ENCODE data around the gene PHLDA2.

DNA sequence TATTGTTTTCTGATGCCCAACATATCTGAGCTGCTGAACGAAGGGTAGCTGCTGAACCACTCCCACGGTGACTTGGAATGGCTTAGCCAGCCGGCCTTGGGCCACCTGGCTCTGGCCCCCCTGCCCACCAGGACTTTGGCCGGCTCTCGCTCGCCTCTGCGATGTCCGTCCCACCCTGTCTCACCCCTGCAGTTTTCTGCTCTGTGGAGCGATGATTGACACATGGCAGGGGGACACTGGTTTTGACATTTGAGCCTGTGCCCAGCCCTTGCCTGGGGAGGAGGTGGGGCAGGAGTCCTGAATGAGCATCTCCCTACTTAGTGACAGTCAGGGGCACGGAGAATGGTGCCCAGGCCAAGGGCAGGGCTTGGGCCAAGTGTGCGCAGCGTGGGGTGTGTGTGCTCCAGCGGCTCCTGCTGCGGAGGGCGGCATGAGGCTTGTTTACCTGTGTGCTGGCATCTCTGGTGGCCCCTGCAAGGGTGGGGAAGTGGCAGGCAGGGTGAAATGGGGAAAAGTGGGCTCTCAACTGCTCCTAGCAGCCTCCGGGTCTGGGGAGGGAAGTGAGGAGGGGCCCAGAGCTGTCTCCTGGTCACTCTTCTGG is 27.9 kb downstream of the PHLDA2 start:
- TF ChIP-seq, protein P1, sequence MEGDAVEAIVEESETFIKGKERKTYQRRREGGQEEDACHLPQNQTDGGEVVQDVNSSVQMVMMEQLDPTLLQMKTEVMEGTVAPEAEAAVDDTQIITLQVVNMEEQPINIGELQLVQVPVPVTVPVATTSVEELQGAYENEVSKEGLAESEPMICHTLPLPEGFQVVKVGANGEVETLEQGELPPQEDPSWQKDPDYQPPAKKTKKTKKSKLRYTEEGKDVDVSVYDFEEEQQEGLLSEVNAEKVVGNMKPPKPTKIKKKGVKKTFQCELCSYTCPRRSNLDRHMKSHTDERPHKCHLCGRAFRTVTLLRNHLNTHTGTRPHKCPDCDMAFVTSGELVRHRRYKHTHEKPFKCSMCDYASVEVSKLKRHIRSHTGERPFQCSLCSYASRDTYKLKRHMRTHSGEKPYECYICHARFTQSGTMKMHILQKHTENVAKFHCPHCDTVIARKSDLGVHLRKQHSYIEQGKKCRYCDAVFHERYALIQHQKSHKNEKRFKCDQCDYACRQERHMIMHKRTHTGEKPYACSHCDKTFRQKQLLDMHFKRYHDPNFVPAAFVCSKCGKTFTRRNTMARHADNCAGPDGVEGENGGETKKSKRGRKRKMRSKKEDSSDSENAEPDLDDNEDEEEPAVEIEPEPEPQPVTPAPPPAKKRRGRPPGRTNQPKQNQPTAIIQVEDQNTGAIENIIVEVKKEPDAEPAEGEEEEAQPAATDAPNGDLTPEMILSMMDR (IDR thresholded peaks at IDR 0.05), result no peak
- TF ChIP-seq RAD21 (IDR thresholded peaks at IDR 0.05; ENCODE audit: low read length), result no peak
- no peak for TF ChIP-seq POLR2AphosphoS5 (IDR thresholded peaks at IDR 0.05; ENCODE audit: low read depth, low read length)
- no peak for TF ChIP-seq FOXM1 (IDR thresholded peaks at IDR 0.05; ENCODE audit: low read depth)
- TF ChIP-seq RFX5 (IDR thresholded peaks at IDR 0.05; ENCODE audit: low read length), result no peak
- TF ChIP-seq EP300 (IDR thresholded peaks at IDR 0.05; ENCODE audit: borderline replicate concordance in 1 of 2, low read depth in 1 of 2, low read length in 1 of 2), result no peak
- TF ChIP-seq YY1 (IDR thresholded peaks at IDR 0.05; ENCODE audit: low read depth), result no peak
- TF ChIP-seq, protein P2, sequence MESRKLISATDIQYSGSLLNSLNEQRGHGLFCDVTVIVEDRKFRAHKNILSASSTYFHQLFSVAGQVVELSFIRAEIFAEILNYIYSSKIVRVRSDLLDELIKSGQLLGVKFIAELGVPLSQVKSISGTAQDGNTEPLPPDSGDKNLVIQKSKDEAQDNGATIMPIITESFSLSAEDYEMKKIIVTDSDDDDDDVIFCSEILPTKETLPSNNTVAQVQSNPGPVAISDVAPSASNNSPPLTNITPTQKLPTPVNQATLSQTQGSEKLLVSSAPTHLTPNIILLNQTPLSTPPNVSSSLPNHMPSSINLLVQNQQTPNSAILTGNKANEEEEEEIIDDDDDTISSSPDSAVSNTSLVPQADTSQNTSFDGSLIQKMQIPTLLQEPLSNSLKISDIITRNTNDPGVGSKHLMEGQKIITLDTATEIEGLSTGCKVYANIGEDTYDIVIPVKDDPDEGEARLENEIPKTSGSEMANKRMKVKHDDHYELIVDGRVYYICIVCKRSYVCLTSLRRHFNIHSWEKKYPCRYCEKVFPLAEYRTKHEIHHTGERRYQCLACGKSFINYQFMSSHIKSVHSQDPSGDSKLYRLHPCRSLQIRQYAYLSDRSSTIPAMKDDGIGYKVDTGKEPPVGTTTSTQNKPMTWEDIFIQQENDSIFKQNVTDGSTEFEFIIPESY (IDR thresholded peaks at IDR 0.05; ENCODE audit: borderline replicate concordance, low read depth), result no peak
- no peak for TF ChIP-seq EZH2phosphoT487 (IDR thresholded peaks at IDR 0.05; ENCODE audit: borderline replicate concordance, low read depth)
- TF ChIP-seq GABPA (IDR thresholded peaks at IDR 0.05; ENCODE audit: low read depth), result no peak
- TF ChIP-seq, protein P3, sequence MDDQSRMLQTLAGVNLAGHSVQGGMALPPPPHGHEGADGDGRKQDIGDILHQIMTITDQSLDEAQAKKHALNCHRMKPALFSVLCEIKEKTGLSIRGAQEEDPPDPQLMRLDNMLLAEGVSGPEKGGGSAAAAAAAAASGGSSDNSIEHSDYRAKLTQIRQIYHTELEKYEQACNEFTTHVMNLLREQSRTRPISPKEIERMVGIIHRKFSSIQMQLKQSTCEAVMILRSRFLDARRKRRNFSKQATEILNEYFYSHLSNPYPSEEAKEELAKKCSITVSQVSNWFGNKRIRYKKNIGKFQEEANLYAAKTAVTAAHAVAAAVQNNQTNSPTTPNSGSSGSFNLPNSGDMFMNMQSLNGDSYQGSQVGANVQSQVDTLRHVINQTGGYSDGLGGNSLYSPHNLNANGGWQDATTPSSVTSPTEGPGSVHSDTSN (IDR thresholded peaks at IDR 0.05), result no peak
